ENCODE measurements around the gene ARID1B. TPM values are rescaled to one million over a fixed set of nuclear protein-coding genes. Genes with fewer than 3 reads are reported as not detected.

Gene ARID1B
- total RNA-seq, 1 experiment from 2014 or later: 35.6 TPM

- TF ChIP-seq REST (IDR thresholded peaks at IDR 0.05; ENCODE audit: low read depth) (no peak), POLR2AphosphoS5 (IDR thresholded peaks at IDR 0.05; ENCODE audit: low read depth, low read length) (no peak), ZFX (IDR thresholded peaks at IDR 0.05) (no peak), FOSL1 (IDR thresholded peaks at IDR 0.05; ENCODE audit: low read depth) (no peak), ELF1 (IDR thresholded peaks at IDR 0.05; ENCODE audit: borderline replicate concordance, low read depth) (no peak), TCF7L2 (IDR thresholded peaks at IDR 0.05; ENCODE audit: borderline replicate concordance, extremely low read depth, insufficient read depth, insufficient read length) (no peak)
These were observed 318.9 kb downstream of the ARID1B start (continued) for GRCh38 chr6:157096105-157096504.

- Histone ChIP-seq H3K27ac (ENCODE audit: low read depth, low read length) (no peak overlapping the region), H3K4me1 (ENCODE audit: control insufficient read depth in 1 of 2, insufficient read depth in 2 of 2, low read length in 2 of 2) (no peaks in the 10 kb centered on the region), H4K20me1 (ENCODE audit: insufficient read depth) (no peaks in the 10 kb centered on the region), H3K4me3 (replicated peaks in 1 of 2; ENCODE audit: low read depth in 1 of 2, low read length in 2 of 2) (no peak overlapping the region), H3K4me2 (ENCODE audit: low read length) (no peak overlapping the region), H3K27me3 (ENCODE audit: insufficient read depth, low read length) (no peaks in the 10 kb centered on the region), H3K36me3 (ENCODE audit: control insufficient read depth in 1 of 2, insufficient read depth in 2 of 2, low read length in 2 of 2) (no peaks in the 10 kb centered on the region), H2AFZ (ENCODE audit: low read depth, low read length, poor library complexity, severe bottlenecking) (no peak overlapping the region), H3K9ac (ENCODE audit: low read length) (no peak overlapping the region), H3K79me2 (ENCODE audit: insufficient read depth, low read length) (no peaks in the 10 kb centered on the region), H3K9me2 (ENCODE audit: insufficient read depth) (no peaks in the 10 kb centered on the region), H3K9me3 (ENCODE audit: control insufficient read depth in 1 of 2, insufficient read depth in 1 of 2, low read depth in 1 of 2, low read length in 2 of 2) (no peaks in the 10 kb centered on the region)
- no TSS peak for BruUV-seq (replicated peaks)
- TF ChIP-seq RAD21 (IDR thresholded peaks at IDR 0.05; ENCODE audit: low read depth) (no peak), SRF (IDR thresholded peaks at IDR 0.05; ENCODE audit: low read depth) (no peak), YY1 (IDR thresholded peaks at IDR 0.05; ENCODE audit: extremely low read depth, insufficient replicate concordance, low read depth, low read length) (no peak), CTCF (IDR thresholded peaks at IDR 0.05 in 2 of 3, conservative IDR thresholded peaks at IDR 0.05 in 1 of 3; ENCODE audit: borderline replicate concordance in 1 of 3, insufficient read depth in 1 of 3, low read depth in 2 of 3, low read length in 2 of 3) (no peak), CEBPB (IDR thresholded peaks at IDR 0.05; ENCODE audit: low read depth) (no peak), ZBTB33 (IDR thresholded peaks at IDR 0.05; ENCODE audit: extremely low read depth, insufficient replicate concordance, low read length) (no peak)
- no peak for ATAC-seq
- ChIA-PET CTCF (no interaction called here), RAD21 (ENCODE audit: low non-redundant PET in 1 of 2, low total read pairs in 2 of 2, uncharacterized antibody in 2 of 2, unreplicated experiment in 2 of 2) (no interaction called here), POLR2A (no interaction called here)
- intact Hi-C loops (cut with micrococcal nuclease): no loop called here
- DNase-seq (ENCODE audit: low read depth, low spot score): no peak
These were observed 319.3 kb downstream of the ARID1B start for GRCh38 chr6:157096522-157096921.
